Adrenal gland (tissue), 5 donors: ENCODE results near the gene PCLO.

ENCODE experiments used
- CTCF ChIP-seq, 6 experiments: fragments of 450-650 bp in 4 of 6; fragments of 200-600 bp in 2 of 6; sonication (generic) in 1 of 6; IDR thresholded peaks; 1 replicate in 5 of 6; 2 replicates in 1 of 6; pipeline versions ENCODE4 v1.5.1 to v1.8.0; 2016 to 2021; ENCODE audit warnings: antibody characterized with exemption in 6 of 6, mild to moderate bottlenecking in 2 of 6, moderate library complexity in 1 of 6
- POLR2A ChIP-seq, 2 donors: fragments of 450-650 bp; IDR thresholded peaks; one replicate each; pipeline ENCODE4 v1.6.1; 2017; ENCODE audit warnings: antibody characterized with exemption in 2 of 2, mild to moderate bottlenecking in 2 of 2, moderate library complexity in 1 of 2
- donor health status: DM: no; HTN: no; CAD: no.

GRCh38 chr7:82985144-82985802 is 177.4 kb downstream of the PCLO start:
- TF ChIP-seq CTCF (IDR thresholded peaks at IDR 0.05), result no peak
- no peak for TF ChIP-seq POLR2A (IDR thresholded peaks at IDR 0.05)
